ENCODE measurements around the gene RECQL.

- TF ChIP-seq EZH2 (IDR thresholded peaks at IDR 0.05), result no peak
- peak; percentile 48 for TF ChIP-seq CTCF (IDR thresholded peaks at IDR 0.05)
- TF ChIP-seq EZH2phosphoT487 (IDR thresholded peaks at IDR 0.05), result no peak
Observed at GRCh38 chr12:21451529-21451928, 49.9 kb downstream of the RECQL start.

Measured in neural progenitor cell (in vitro differentiated cells).